CD4-positive, alpha-beta T cell treated with Interleukin-15 for 4 hours (primary cell): ENCODE data around the gene PTH1R.

Source experiments
- DNase-seq: peaks from one replicate; pipeline ENCODE4 v3.0.0-alpha.2; 2020; ENCODE audit warnings: low spot score

The PTH1R gene

DNA sequence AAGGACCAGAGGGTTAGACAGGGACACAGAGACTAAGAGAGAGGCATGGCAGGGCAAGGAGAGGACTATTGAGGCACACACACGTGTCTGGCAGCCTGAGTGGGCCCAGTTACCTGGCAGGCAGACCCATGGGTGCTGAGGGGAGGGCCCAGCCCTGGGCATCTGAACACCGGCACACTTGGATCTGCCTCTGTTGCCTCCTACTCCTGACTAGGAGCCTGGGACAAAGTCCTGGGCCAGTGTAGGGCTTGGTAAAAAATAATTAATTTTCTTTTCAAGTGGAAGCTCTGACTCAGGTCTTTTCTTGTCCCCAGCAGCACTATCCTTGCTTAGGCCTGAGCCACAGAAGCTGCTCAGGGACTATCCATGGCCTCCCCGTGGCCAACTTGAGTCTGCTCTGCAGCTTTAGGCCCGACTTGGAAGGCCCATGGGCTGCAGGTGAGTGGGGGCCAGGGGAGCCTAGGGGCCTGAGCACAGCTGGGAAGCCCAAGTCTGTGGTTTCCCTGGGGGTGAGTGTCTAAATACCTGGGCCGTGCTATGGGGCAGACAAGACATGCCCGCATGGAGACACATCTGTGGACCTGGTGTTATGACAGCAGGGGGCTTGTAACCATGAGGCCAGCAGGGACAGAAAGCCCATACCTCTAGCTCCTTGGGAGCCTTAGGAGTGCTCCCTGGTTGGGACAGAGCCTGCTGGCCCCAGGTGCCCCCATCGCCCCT lies at the start of gene PTH1R:
TSS of gene PTH1R (plus strand) at position 316 of the 720 bp plus-strand sequence. CDS start 5,839 bp downstream, outside the sequence.
- DNase-seq, result no peak

DNA sequence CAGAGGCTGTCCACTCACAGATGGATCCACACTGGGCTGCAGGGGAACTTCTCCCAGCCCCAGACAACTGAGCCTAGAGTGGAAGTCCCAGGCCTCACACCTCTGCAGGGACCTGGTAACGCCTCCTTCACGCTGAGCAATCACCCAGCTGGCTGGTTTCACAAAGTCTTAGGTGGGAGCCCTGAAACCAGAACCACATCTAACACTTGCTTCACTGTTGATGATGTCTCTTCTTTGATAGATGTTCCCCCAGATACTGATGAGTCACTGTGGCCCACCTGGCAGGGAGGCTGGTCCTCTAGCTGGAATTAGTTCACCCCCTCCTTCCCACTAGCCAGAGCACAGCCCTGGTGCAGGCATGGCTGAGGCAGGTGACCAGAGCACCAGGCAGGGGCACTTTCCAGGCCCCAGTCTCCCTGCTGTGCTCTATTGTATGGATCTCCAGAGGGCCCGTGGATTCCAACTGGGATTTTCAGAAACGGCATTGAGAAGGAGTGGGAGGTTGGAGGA lies 47.8 kb upstream of the PTH1R start:
- DNase-seq, result peak; percentile 2

DNA sequence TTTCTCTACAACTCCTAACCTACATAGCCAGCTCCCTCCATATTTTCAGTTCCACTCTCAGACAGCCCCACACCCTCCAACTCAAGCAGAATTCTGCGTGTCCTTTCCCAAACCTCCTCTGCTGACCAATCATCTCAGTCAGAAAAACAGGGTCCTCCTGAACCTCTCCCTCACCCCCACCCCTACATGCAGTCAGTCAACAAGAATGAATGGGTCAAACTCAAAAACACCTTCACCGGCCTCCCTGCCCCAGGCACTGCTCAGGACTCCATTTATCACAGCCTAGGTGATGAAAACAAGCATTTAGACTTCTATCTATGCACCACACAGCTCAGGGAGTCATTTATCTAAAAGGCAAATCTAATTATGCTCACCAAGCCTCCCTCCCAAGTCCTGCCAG lies 46.7 kb upstream of the PTH1R start:
- DNase-seq, result no peak

DNA sequence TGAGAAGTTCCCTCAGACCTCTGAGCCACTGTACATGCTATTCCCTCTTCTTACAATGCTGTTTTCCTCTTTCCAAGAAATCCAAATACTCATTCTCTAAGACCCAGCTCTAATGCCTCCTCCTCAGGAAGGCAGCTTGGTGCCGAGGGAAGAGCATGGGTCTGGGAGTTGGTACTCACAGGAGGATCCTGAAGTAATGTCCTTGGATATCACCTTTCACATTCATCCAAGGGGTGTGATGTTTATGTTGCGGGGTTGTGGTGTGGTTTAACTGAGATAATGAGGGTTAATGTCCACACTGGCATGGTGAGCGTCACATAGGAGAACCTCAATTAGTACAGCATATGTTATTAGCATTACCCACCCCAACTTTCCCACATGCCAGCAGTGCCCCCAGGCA lies 46.2 kb upstream of the PTH1R start:
- DNase-seq, result no peak

DNA sequence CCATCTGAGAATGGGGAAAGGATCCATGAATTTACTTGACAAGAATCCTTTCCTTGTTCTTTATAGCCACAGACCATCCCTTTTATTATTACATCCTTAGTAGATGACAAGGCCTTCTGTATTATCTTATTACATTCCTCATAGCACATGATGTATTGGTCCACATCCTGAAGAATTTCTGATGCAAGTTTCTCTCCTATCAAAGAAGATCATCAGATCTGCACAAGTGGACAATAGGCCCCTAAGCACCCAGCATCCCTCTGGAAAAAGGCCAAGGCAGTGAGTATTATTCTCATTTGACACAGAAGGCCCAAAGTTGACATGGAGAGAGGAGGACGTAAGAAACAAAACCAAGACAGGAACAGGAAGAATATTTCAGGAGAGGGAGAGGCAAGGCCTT lies 45.7 kb upstream of the PTH1R start:
- no peak for DNase-seq

DNA sequence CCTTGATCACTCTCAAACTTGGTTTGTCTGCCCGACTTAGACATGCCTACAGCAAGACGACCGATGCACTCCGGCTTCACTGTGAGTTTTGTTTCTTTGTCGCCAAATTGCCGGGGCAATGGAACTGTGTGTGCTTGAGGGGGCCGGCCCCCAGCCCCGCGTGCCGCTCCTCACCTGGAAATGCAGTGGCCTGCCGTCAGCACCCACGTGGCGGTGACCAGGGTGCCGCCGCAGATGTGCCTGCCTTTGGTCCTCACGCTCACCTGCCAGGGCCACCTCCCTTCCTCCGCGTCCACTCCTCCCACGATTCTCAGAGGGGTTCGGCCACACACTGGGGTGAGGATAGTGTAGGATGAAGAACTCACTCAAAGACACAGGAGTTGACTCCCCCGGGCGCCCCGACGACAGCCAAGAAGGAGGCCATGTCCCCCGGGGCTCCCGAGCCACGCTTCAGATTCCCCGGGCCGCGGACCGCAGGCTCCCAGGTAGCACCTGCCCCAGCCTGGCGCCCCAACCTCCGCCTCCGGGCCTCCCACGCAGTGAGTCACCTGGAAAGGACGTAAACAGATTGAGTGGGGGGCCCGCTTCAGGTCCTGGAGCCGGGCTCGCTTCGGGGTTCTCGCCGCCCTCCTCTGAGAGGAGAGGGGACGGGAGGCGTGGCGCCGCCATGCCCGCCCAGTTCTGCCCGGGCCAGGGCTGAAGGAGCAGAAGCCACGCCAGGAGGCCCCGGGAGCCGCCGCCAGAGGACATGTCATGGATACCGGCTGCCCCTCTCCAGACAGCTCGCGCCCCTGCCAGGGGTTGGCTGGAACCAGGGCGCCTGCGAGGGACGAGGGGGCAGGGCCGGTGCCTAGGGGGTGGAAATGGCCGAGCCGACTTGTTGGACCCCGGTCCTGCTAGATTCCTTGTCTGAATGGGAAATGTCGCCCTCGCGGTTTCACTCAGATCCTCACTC lies 43.9 kb upstream of the PTH1R start:
- DNase-seq, result no peak

DNA sequence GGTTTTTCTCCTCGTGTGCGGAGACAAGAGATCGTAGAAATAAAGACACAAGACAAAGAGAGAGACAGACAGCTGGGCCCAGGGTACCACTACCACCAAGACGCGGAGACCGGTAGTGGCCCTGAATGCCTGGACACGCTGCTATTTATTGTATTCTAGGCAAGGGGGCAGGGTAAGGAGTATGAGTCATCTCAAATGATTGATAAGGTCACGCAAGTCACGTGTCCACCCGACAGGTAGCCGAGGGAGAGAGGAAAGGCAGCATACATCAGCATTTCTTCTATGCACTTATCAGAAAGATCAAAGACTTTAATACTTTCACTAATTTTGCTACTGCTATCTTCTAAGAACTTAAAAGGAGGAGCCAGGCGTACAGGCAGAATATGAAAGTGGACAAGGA lies 42.5 kb upstream of the PTH1R start:
- DNase-seq, result no peak

DNA sequence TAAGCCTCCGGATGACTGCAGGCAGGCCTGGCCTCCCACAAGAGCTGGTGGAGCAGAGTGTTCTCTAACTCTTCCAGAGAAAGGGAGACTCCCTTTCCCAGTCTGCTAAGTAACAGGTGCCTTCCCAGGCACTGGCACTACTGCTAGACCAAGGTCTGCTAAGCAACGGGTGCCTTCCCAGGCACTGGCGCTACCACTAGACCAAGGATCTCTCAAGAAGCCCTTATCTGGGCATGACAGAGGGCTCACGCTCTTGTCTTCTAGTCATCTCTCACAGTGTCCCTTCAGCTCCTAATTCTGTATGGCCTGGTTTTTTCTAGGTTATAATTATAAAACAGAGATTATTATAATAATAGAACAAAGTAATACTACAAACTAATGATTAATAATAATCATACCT lies 42.0 kb upstream of the PTH1R start:
- DNase-seq, result no peak

DNA sequence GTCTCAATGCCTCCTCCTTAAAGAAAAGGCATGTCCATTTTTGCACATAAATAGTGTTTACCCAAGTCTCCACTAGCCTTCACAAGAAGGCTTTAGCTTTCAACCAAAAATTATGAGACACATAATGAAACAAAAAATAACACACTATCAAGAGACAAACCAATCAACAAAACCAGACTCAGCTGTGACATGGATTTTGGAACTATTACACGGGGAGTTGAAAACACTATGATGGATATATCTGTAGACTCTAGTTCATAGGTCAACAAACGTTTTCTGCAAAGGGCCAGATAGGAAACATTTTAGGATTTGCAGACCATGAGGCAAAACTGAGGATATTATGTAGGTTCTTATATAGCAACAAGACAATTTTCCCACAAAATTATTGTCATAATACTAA lies 39.2 kb upstream of the PTH1R start:
- no peak for DNase-seq

DNA sequence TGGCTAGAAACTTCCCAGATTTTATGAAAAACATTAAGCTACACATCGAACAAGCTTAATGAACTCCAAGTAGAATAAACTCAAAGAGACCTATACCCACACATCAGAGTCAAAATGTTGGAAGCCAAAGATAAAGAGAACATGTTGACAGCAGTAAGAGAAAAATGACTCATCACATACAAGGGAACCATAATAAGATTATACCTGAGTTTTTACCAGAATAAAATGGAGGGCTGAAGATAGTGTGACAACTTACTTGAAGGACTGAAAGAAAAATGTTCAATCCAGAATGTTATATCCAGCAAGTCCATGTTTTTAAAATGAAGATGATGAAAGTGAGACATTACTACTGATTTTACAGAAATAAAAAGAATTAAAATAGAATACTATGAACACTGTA lies 37.0 kb upstream of the PTH1R start:
- no peak for DNase-seq

DNA sequence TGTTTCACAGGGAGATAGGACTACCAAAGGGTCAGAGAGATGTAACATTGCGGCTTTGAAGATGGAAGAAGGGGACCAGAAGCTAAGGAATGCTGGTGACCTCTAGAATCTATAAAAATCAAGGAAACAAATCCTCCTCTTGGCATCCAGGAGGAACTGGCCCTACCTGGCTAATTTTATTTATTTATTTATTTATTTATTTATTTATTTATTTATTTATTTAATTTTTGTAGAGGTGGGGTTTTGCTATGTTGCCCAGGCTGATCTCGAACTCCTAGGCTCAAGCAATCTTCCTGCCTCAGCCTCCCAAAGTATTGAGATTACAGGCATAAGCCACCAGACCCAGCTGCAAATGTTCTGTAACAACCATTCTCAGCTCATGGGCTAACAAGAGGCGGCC lies 34.0 kb upstream of the PTH1R start:
- DNase-seq, result no peak

DNA sequence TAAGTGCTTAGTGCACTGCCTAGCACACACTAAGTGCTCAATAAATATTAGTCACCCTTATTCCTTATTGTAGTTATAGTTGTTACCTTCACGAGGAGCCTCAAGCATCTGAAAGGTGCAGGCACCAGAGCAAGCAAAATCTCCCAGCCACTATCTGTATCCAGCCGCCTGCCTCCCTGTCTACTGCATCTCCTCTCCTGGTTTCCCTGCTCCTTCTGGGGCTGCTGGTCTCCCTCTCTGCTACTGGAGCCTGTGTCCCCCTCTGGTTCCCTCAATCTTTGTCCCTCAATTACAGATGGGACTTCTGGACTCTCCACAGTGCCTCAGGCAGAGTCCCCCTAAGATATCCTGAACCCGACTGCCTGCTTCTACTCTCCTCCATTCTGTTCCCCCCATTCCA lies 33.1 kb upstream of the PTH1R start:
- no peak for DNase-seq

DNA sequence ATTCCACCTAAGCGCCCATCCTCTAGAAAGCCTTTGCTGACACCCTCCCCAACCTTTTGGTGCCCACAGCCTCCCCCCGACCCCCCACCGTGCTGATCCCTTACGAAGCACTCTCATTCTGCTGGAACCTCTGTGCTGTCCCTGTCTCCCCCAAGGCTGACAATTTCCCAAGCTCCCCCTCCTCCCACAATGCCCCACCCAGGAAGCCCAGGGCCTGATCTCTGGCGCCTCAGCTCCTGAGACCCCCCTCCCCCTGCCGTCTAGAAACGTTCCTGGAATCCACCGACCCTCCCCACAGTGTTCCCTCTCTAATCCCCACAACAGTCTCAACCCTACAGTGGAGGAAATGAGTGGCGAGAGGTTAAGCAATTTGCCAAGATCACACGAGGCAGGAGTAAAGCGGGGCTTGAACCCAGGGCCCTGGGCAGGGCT lies 32.6 kb upstream of the PTH1R start:
- DNase-seq, result no peak

DNA sequence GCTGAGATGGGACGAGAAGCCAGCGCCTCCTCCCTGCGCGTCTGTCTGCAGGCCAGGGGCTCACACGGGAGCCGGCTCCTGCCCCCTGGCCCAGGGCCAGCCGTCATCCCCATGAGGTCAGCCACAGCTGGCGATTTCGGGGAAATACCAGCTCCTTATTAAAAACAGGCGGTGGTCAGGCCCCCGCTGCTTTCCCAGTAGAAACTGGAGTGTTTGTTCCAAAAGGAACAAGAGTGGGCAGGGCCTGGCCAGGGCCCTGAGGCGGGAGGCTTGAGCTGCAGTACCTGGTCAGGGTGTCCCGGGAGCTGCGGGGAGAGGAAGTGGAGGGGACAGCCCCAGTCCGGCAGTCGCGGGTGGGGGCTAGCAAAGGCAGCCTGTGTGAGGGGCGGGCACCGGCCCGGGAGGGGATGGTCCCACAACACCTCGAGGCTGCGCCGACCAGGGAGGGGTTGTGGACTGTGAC lies 32.1 kb upstream of the PTH1R start:
- no peak for DNase-seq

DNA sequence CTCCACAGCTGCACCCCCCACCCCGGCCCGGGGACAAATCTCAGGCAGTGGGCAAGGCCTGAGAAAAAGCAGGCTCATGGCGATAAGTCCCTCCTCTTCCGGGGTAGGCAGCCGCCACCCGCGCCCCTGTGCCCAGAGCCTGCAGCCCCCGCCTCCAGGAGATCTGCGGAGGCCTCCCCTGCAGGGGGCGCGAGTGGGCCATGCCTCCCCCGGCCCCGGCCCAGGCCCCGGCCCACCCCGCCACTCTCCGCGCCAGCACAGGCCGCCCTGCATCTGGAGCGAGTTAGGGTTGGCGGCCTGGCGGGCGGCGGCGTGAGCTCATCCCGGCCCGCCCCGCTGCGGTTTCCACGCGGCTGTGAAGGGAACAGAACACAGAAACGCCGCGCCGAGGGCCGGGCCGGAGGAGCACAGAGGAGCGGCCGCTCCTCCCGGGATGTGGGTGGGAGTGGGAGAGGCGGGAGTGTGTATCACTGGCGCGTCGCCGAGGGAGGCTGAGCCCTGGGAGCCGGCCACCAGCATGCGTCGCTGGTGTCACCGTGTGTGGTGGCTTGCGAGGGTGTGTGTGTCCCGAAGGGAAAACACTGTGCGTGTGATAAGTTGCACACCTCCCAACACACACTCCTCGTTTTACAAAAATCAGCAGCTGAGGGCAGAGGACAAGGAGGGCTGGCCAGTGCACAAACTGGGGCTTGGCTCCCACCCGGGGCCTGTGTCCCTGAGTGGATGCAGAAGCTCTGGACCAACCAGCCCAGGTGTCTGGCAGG lies 31.5 kb upstream of the PTH1R start:
- DNase-seq, result peak; percentile 72

DNA sequence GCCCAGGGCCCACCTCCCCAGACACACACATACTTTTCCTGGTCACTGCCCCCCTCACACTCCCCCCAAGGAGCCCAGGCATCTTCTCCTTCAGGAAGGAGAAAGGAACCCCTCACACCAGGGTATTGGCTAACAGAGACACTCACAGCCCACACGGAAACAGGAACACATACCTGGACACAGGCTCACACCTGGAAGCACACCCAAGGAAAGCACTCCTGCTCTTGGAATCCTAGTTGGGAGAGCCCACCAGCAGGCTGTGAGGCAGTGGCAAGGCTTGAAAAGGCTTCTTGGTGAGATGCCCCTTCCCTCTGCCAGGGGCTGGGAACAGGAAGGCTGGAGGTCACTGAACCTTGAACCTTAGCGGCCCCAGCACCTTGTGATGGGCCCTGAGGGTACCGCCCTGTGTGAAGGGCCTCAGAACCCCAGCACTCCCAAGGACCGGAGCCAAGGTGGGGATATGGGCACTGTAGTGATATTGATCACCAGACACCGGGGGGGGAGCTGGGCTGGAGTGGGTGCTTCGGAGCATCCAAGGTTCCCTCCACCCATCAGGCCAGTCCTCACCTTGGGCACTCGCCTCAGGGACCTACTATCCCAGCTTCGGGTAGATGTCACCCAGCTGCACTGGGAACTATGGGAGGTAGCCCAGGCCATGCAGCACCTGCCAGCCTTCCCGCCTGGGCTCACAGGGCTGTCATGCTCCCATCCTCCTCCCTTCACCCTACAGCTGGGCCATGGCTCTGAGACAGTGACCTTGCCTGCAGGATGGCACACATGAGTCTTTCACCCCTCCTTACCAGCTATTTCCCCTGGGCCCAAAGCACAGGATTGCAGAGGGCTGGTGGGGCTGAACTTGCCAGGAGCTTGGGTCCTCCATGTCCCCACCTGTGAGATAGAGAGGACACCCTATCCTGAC lies 30.6 kb upstream of the PTH1R start:
- DNase-seq, result no peak

DNA sequence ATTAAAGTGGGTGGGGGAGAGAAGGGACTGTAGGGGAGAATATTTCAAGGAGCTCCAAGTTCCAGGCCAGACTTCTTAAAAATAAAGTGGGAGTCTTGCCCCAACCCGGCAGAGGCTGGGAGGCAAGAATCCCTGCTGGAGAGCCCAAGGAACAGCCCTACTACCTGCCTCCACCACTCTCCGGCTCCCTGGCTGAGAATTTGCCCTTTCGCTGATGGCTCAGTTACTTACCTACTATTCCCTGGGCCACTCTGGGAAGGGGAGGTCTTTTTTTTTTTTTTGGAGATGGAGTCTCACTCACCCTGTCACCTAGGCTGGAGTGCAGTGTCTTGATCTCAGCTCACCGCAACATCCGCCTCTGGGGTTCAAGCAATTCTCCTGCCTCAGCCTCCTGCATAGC lies 29.8 kb upstream of the PTH1R start:
- DNase-seq, result no peak

DNA sequence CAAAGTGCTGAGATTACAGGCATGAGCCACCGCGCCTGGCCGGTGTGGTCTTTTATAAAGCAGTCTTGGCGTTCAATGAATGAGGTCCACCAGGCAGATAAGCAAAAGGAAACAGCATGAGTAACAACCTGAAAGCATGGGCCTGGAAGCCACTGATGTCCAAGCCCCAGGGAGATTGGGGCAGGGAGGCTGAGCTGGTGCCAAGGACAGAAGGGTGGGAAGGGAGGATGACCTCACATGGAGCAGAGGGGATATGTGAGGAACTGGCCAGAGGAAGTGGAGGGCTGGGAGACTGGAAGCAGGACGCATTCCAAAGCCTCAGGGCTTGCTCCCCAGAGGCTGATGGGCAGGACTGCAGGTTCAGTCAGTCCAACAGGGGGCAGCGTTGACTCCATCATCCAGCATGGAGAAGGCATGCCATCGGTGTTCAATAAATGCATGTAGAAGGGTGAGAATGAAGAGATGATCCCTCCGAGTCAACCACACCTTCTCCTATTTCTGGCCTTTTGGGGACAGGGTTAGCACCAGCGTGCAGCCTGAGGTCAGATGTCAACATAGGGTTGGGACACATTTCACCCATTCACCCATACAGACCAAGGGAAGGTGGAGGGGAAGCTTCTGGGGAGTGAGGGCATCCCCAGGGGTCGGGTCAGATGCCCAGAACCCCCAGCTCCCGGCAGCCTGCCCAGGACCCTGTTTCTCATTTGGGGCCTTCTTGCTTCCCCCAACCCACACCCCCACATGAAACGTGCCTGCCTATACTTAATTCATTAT lies 29.1 kb upstream of the PTH1R start:
- no peak for DNase-seq

DNA sequence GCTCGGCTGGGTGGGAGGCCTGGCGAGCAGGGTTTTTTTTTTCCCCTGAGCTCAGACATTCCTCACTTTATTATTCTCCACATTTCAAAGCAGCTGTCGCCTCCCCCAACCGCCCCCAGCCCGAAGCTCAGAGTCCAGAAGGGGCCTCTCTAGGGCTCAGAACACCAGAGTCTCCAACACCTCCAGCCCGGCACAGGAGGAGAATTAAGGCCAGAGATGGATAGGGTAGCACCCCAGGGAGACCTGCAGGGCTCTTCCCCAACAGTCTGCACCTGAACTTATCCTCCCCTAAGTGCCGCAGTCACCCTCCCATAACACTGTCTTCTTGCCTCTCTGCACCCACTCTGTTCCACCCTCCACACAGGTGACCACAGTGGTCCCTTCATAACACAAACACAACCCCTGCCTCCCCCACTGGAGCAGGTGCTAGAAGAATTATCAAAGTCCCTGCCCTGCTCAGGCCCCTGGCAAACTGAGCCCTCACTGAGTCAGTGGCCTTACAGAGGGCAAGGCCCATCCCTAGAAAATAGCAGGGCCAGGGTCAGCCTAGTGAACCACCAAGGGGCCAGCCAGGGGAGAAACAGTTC lies 28.4 kb upstream of the PTH1R start:
- no peak for DNase-seq
